Effector memory CD8-positive, alpha-beta T cell (primary cell): Measurements from ENCODE around the gene FBXL3.

Source experiments
- ATAC-seq: fragments of 150-1000 bp; cut with Tn5 transposase; replicated peaks from 2 replicates; pipeline ENCODE4 v1.10.0; 2021; ENCODE audit warnings: mild to moderate bottlenecking, moderate library complexity
- DNase-seq, 3 experiments: peaks; one replicate each; pipeline ENCODE4 v3.0.0; 2021
- H3K27ac Mint-ChIP-seq, 2 donors: one replicate each; pipeline ENCODE4 v1.8.0; 2022; ENCODE audit warnings: mild to moderate bottlenecking in 2 of 2, mixed read lengths in 2 of 2, moderate library complexity in 2 of 2
- H3K27me3 Mint-ChIP-seq, 2 donors: one replicate each; pipeline ENCODE4 v1.8.0; 2022; ENCODE audit warnings: mixed read lengths in 2 of 2
- H3K36me3 Mint-ChIP-seq: one replicate; pipeline ENCODE4 v1.8.0; 2022; ENCODE audit warnings: mild to moderate bottlenecking, moderate library complexity, mixed read lengths; ENCODE audit not compliant: insufficient read depth
- H3K4me1 Mint-ChIP-seq, 2 donors: one replicate each; pipeline ENCODE4 v1.8.0; 2022; ENCODE audit warnings: low read depth in 2 of 2, mixed read lengths in 2 of 2
- H3K4me3 Mint-ChIP-seq, 2 donors: one replicate each; pipeline ENCODE4 v1.8.0; 2022; ENCODE audit warnings: mild to moderate bottlenecking in 2 of 2, mixed read lengths in 2 of 2, moderate library complexity in 2 of 2
- H3K9me3 Mint-ChIP-seq, 2 donors: one replicate each; pipeline ENCODE4 v1.8.0; 2022; ENCODE audit warnings: mixed read lengths in 2 of 2

Gene FBXL3

GRCh38 chr13:77040076-77040475, 13.1 kb upstream of the FBXL3 start:
- Mint-ChIP-seq H3K9me3 (no peaks in the 10 kb centered on the region), H3K27ac (no peak overlapping the region), H3K4me3 (no peak overlapping the region)

GRCh38 chr13:77038907-77039480, 12.0 kb upstream of the FBXL3 start:
- ATAC-seq (no peak), DNase-seq (no peak)
- Mint-ChIP-seq H3K9me3 (no peaks in the 10 kb centered on the region), H3K27me3 (peaks cover 0 to 10% of the 10 kb centered on the region in 2 donors), H3K27ac (no peak overlapping the region), H3K36me3 (no peaks in the 10 kb centered on the region), H3K4me1 (no peaks in the 10 kb centered on the region), H3K4me3 (no peak overlapping the region)

More at GRCh38 chr13:77040076-77040475, 13.1 kb upstream of the FBXL3 start:
- no peaks in the 10 kb centered on the region for H3K27me3 Mint-ChIP-seq
- no peaks in the 10 kb centered on the region for H3K4me1 Mint-ChIP-seq
- ATAC-seq (no peak), DNase-seq (no peak)
- peaks cover 7% of the 10 kb centered on the region for H3K36me3 Mint-ChIP-seq

GRCh38 chr13:77036279-77036678, 9.3 kb upstream of the FBXL3 start:
- Mint-ChIP-seq H3K9me3 (no peaks in the 10 kb centered on the region), H3K27ac (no peak overlapping the region), H3K27me3 (peaks cover 4 to 21% of the 10 kb centered on the region in 2 donors), H3K4me3 (no peak overlapping the region), H3K4me1 (no peaks in the 10 kb centered on the region), H3K36me3 (peaks cover 5% of the 10 kb centered on the region)
- DNase-seq, result no peak
- ATAC-seq, result no peak

- Mint-ChIP-seq H3K27ac (no peak overlapping the region), H3K36me3 (peaks cover 5% of the 10 kb centered on the region), H3K27me3 (peaks cover 5 to 21% of the 10 kb centered on the region in 2 donors), H3K4me3 (no peak overlapping the region), H3K9me3 (no peaks in the 10 kb centered on the region), H3K4me1 (no peaks in the 10 kb centered on the region)
- DNase-seq, result no peak
- no peak for ATAC-seq
Measured at GRCh38 chr13:77034881-77035280, 7.9 kb upstream of the FBXL3 start.

GRCh38 chr13:77033717-77034302, 6.9 kb upstream of the FBXL3 start:
- H3K4me1 Mint-ChIP-seq, result no peaks in the 10 kb centered on the region
- ATAC-seq, result no peak
- no peak for DNase-seq
- H3K9me3 Mint-ChIP-seq, result no peaks in the 10 kb centered on the region
- no peak overlapping the region for H3K27ac Mint-ChIP-seq
- H3K36me3 Mint-ChIP-seq, result peaks cover 5% of the 10 kb centered on the region
- peaks cover 13 to 21% of the 10 kb centered on the region in 2 donors for H3K27me3 Mint-ChIP-seq
- H3K4me3 Mint-ChIP-seq, result no peak overlapping the region

- Mint-ChIP-seq H3K4me3 (no peak overlapping the region), H3K9me3 (no peaks in the 10 kb centered on the region), H3K27me3 (peaks cover 13 to 28% of the 10 kb centered on the region in 2 donors), H3K4me1 (peaks cover 8 to 11% of the 10 kb centered on the region in 2 donors), H3K36me3 (peaks cover 14% of the 10 kb centered on the region), H3K27ac (no peak overlapping the region)
- DNase-seq (no peak), ATAC-seq (no peak)
Measured at GRCh38 chr13:77031656-77032243, 4.8 kb upstream of the FBXL3 start.

GRCh38 chr13:77029436-77029835, 2.5 kb upstream of the FBXL3 start:
- Mint-ChIP-seq H3K36me3 (peaks cover 31% of the 10 kb centered on the region), H3K4me1 (peaks cover 19% of the 10 kb centered on the region in 2 donors), H3K9me3 (no peaks in the 10 kb centered on the region), H3K27me3 (peaks cover 13 to 22% of the 10 kb centered on the region in 2 donors), H3K27ac (no peak overlapping the region), H3K4me3 (no peak overlapping the region)
- ATAC-seq (no peak), DNase-seq (no peak)

GRCh38 chr13:77028202-77028601, 1.2 kb upstream of the FBXL3 start:
- DNase-seq (no peak), ATAC-seq (no peak)
- Mint-ChIP-seq H3K27me3 (peaks cover 9 to 10% of the 10 kb centered on the region in 2 donors), H3K36me3 (peaks cover 26% of the 10 kb centered on the region), H3K4me1 (peaks cover 25 to 30% of the 10 kb centered on the region in 2 donors), H3K4me3 (peak overlapping the region; percentile 90 to 97), H3K27ac (no peak overlapping the region), H3K9me3 (no peaks in the 10 kb centered on the region)

GRCh38 chr13:77026255-77026860, 601 bp downstream of the FBXL3 start:
- ATAC-seq (peak; percentile 58), DNase-seq (peak; percentile 61 to 66 (median 62))
- Mint-ChIP-seq H3K9me3 (no peaks in the 10 kb centered on the region), H3K4me3 (peak overlapping the region; percentile 90 to 97), H3K4me1 (peaks cover 36 to 44% of the 10 kb centered on the region in 2 donors), H3K27ac (peak overlapping the region; percentile 93 to 96), H3K36me3 (peaks cover 42% of the 10 kb centered on the region), H3K27me3 (peaks cover 7 to 9% of the 10 kb centered on the region in 2 donors)

- peaks cover 34 to 50% of the 10 kb centered on the region in 2 donors for H3K4me1 Mint-ChIP-seq
Measured at GRCh38 chr13:77022341-77022740, 4.6 kb downstream of the FBXL3 start.

GRCh38 chr13:77019756-77020155, 7.2 kb downstream of the FBXL3 start:
- no peak overlapping the region for H3K4me3 Mint-ChIP-seq
- H3K9me3 Mint-ChIP-seq, result no peaks in the 10 kb centered on the region
- no peaks in the 10 kb centered on the region for H3K27me3 Mint-ChIP-seq
- H3K36me3 Mint-ChIP-seq, result peaks cover 68% of the 10 kb centered on the region
- peaks cover 21 to 55% of the 10 kb centered on the region in 2 donors for H3K4me1 Mint-ChIP-seq
- no peak for DNase-seq
- no peak for ATAC-seq
- no peak overlapping the region for H3K27ac Mint-ChIP-seq

More at GRCh38 chr13:77022341-77022740, 4.6 kb downstream of the FBXL3 start:
- Mint-ChIP-seq H3K27ac (no peak overlapping the region), H3K9me3 (no peaks in the 10 kb centered on the region), H3K27me3 (no peaks in the 10 kb centered on the region), H3K36me3 (peaks cover 67% of the 10 kb centered on the region), H3K4me3 (peak overlapping the region in 1 of 2 donors; percentile 12)
- DNase-seq (no peak), ATAC-seq (no peak)

- no peak for ATAC-seq
- peaks cover 86% of the 10 kb centered on the region for H3K36me3 Mint-ChIP-seq
- peak overlapping the region in 1 of 2 donors; percentile 51 for H3K27ac Mint-ChIP-seq
- no peaks in the 10 kb centered on the region for H3K27me3 Mint-ChIP-seq
- H3K9me3 Mint-ChIP-seq, result no peaks in the 10 kb centered on the region
- no peak overlapping the region for H3K4me3 Mint-ChIP-seq
- DNase-seq, result no peak
- peaks cover 5 to 58% of the 10 kb centered on the region in 2 donors for H3K4me1 Mint-ChIP-seq
Measured at GRCh38 chr13:77016888-77017623, 9.9 kb downstream of the FBXL3 start.

GRCh38 chr13:77016251-77016812, 10.6 kb downstream of the FBXL3 start:
- H3K9me3 Mint-ChIP-seq, result no peaks in the 10 kb centered on the region
- H3K4me1 Mint-ChIP-seq, result peaks cover 5 to 61% of the 10 kb centered on the region in 2 donors
- DNase-seq (no peak), ATAC-seq (no peak)
- peak overlapping the region in 1 of 2 donors; percentile 55 for H3K27ac Mint-ChIP-seq
- H3K4me3 Mint-ChIP-seq, result no peak overlapping the region
- H3K27me3 Mint-ChIP-seq, result no peaks in the 10 kb centered on the region
- H3K36me3 Mint-ChIP-seq, result peaks cover 86% of the 10 kb centered on the region
